A673 (cell line): Measurements from ENCODE around the gene SH3TC1.

ENCODE experiments used
- EZH2 ChIP-seq: fragments of 200-600 bp; sonication (generic); IDR thresholded peaks from 2 replicates; pipeline ENCODE4 v1.6.1; 2017; ENCODE audit warnings: borderline replicate concordance, low read depth, mild to moderate bottlenecking, mixed read lengths, antibody characterized with exemption, low read length; ENCODE audit not compliant: poor library complexity, severe bottlenecking
- TF ChIP-seq, protein P1 (sequence below): fragments of 300-800, 200-600 bp; sonication (generic); conservative IDR thresholded peaks from 2 replicates; pipeline ENCODE4 v1.5.1; 2017; ENCODE audit warnings: low read depth, mild to moderate bottlenecking, antibody characterized with exemption, low read length, moderate library complexity, mixed read lengths

DNA sequence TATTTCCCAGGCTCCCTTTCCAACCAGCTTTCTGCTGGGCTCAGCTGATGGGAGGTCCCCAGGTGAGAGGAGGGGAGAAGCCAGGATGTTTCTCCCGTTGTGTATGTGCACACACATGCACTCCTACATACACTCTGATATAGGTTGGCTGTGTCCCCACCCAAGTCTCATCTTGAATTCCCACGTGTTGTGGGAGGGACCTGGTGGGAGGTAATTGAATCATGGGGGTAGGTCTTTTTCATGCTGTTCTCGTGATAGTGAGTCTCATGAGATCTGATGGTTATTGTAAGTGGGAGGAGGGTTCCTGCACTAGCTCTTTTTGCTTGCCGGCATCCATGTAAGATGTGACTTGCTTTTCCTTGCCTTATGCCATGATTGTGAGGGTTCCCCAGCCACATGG lies 58.8 kb downstream of the SH3TC1 start:
- TF ChIP-seq, protein P1, sequence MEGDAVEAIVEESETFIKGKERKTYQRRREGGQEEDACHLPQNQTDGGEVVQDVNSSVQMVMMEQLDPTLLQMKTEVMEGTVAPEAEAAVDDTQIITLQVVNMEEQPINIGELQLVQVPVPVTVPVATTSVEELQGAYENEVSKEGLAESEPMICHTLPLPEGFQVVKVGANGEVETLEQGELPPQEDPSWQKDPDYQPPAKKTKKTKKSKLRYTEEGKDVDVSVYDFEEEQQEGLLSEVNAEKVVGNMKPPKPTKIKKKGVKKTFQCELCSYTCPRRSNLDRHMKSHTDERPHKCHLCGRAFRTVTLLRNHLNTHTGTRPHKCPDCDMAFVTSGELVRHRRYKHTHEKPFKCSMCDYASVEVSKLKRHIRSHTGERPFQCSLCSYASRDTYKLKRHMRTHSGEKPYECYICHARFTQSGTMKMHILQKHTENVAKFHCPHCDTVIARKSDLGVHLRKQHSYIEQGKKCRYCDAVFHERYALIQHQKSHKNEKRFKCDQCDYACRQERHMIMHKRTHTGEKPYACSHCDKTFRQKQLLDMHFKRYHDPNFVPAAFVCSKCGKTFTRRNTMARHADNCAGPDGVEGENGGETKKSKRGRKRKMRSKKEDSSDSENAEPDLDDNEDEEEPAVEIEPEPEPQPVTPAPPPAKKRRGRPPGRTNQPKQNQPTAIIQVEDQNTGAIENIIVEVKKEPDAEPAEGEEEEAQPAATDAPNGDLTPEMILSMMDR, result no peak
- TF ChIP-seq EZH2, result no peak
